Brain pericyte (primary cell): ENCODE data around the gene CORT.
"Not testable (repeated sequence)": the region's sequence is repeated elsewhere in the genome, so short reads cannot be mapped to it uniquely, and the experiment has no call there.

Experiments
- DNase-seq: peaks from one replicate; pipeline ENCODE4 v3.0.0-alpha.2; 2012; ENCODE audit warnings: low read depth, low spot score

Gene CORT, protein sequence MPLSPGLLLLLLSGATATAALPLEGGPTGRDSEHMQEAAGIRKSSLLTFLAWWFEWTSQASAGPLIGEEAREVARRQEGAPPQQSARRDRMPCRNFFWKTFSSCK

GRCh38 chr1:10449751-10450150, at the start of gene CORT:
Gene CORT, plus strand, starts transcription at chr1:10450031. Its CDS starts 193 bp downstream, at chr1:10450224.
- no peak for DNase-seq

DNA sequence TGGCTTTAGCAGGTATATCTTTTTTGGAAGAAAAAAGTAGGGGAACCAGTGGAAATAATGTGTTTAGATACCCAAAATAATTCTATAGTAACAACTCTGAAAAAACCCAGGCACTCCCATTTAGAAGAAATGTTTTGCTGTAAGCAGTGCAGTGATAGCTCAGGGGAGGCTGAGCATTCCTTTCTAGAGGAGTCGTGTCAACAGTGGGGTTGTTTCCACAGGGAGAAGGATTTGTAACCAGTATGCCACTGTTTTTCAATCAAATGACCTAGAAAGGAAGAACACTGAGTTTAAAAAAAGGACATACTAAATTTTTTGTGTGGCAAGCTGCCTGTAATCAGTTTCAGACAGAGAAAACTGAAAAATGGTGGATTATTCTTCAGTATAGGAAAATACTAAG, 48.5 kb upstream of the CORT start:
- DNase-seq: no peak

DNA sequence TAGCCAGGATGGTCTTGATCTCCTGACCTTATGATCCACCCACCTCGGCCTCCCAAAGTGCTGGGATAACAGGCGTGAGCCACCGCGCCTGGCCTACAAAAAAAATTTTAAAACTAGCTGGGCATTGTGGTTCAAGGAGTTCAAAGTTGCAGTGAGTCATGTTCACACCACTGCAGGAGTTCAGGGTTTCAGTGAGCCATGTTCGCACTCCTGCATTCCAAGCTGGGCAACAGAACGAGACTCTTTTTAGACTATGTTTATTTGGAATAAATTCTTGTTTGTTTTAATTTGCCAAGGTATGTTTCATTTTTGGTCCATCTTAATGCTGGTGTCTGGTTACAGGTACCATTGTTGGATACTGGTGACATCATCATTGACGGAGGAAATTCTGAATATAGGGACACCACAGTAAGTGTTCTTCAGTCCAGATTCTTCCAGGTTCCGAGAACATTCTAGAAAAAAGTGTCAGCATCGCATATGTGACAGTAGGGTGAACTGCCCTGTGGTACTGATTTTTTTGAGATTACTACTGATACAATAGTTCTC, 47.0 kb upstream of the CORT start:
- DNase-seq: peak; percentile 46

- no peak for DNase-seq
These were observed 42.6 kb upstream of the CORT start for GRCh38 chr1:10407201-10407600.

DNA sequence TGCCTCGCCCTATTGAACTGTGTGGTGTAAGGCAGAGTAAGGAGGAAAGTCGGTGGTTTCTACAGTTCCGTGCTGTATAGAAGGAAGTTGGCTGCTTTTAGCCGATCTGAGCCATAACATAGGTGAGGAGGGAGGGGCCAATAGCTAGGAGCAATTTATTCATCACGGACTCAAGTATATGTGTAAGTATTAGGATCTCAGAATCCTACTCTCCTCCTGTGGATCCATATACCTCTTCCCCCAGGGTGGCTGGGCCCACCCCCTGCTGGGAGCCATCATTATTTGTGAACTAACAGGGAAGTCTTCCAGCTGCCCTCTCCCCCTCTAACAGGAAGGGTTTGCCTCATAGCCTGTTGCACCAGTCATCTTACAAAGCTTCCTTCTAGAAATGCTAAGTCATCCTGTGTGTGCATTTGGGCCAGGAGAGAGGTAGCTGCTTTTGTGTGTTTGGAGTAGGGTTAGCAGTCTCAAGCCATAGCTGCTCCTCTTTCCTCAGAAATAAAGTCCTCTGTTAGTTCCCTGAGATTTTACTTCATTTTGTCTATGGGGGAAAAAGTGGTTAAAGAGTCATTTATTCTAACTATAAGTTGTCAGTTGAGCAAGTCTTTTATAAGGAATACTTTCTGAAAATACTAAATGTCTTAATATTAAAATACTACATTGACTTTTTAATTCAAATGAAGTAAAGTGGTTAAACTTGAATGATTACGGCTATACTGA, 34.5 kb upstream of the CORT start:
- no peak for DNase-seq

GRCh38 chr1:10415967-10416366, 33.9 kb upstream of the CORT start:
- DNase-seq: not testable (repeated sequence)

GRCh38 chr1:10418741-10419140, 31.1 kb upstream of the CORT start:
- not testable (repeated sequence) for DNase-seq

GRCh38 chr1:10419351-10419750, 30.5 kb upstream of the CORT start:
- DNase-seq: no peak

- DNase-seq: no peak
These were observed 28.2 kb upstream of the CORT start for GRCh38 chr1:10421637-10422036.

DNA sequence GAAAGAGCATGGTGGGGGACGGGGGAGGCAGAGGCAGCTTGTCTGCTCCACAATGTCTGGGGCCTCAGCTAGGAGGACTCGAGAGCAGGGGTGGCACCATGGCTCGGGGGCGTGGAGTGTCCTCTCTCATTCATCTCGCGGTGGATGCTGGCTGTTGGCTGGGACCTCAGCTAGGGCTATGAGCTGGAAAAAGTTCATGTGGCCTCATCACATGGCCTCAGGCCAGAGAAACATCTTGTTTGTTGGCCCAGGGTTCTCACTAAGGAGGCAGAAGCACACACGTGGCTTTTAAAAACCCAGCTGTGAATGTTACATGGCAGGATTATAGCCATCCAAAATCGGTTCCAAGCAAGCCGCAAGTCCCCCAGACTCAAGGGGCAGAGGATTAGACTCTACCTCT, 25.8 kb upstream of the CORT start:
- DNase-seq: no peak

- DNase-seq: no peak
These were observed 25.2 kb upstream of the CORT start for GRCh38 chr1:10424651-10425050.

DNA sequence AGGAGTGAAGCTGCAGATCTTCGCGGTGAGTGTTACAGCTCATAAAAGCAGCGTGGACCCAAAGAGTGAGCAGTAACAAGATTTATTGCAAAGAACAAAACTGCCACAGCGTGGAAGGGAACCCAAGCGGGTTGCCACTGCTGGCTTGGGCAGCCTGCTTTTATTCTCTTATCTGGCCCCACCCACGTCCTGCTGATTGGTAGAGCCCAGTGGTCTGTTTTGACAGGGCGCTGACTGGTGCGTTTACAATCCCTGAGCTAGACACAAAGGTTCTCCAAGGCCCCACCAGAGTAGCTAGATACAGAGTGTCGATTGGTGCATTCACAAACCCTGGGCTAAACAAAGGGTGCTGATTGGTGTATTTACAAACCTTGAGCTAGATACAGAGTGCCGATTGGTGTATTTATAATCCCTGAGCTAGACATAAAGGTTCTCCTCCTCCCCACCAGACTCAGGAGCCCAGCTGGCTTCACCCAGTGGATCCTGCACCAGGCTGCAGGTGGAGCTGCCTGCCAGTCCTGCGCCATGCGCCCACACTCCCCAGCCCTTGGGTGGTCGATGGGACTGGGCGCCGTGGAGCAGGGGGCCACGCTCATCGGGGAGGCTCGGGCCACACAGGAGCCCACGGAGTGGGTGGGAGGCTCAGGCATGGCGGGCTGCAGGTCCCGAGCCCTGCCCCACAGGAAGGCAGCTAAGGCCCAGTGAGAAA, 23.9 kb upstream of the CORT start:
- DNase-seq: not testable (repeated sequence)

GRCh38 chr1:10426535-10426848, 23.3 kb upstream of the CORT start:
- not testable (repeated sequence) for DNase-seq

DNA sequence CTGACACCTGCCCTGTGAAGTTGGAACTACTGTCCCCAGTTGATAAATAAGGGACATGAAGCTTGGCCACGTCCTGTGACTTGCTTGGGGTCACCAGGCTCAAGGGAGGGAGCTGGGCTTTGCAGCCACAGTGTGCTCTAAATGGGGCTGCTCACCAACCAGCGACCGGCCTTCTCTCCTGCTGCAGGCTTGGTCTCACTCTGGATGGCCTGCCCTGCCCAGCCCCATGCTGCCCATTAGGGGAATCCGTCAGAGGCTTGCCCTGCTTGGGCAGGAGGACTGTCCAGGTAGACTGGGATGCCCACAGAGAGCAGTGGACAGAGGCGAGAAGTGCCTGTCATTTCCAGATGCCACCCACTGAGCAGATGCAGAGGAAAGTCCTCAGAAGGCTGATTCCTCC, 20.8 kb upstream of the CORT start:
- no peak for DNase-seq

- no peak for DNase-seq
These were observed 20.0 kb upstream of the CORT start for GRCh38 chr1:10429868-10430215.

- peak; percentile 57 for DNase-seq
These were observed 19.4 kb upstream of the CORT start, which contains the start of gene CENPS for GRCh38 chr1:10430216-10431069. Gene CENPS, plus strand, starts transcription at chr1:10430433. Its CDS starts 85 bp downstream, at chr1:10430518.

DNA sequence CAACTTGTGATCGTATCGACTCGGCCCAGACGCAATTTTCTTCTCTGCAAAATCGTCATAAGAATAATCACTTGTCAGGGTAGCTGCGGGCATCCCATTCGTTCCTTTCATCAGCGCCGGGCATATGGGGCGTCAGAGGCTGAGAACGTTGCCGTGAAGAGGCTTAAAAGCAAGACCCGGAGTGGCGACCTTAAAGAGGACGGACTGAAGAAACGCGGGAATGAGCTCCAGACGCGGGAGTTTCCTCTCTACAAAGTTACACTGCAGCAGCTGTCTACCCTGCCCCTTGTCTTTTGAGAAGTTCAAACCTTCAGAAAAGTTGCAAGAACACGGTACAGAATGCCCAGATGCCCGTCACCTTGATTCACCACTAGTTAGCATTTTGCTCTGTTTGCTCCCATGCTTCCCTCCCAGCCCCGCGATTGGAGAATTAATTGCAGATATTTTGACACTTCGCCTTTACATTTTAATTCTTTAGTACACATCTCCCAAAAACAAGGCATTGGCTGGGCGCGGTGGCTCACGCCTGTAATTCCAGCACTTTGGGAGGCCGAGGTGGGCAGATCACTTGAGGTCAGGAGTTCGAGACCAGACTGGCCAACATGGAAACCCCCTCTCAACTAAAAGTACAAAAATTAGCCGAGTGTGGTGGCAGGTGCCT, 18.6 kb upstream of the CORT start:
- DNase-seq: no peak

GRCh38 chr1:10432910-10433700, 16.7 kb upstream of the CORT start:
- DNase-seq: no peak

DNA sequence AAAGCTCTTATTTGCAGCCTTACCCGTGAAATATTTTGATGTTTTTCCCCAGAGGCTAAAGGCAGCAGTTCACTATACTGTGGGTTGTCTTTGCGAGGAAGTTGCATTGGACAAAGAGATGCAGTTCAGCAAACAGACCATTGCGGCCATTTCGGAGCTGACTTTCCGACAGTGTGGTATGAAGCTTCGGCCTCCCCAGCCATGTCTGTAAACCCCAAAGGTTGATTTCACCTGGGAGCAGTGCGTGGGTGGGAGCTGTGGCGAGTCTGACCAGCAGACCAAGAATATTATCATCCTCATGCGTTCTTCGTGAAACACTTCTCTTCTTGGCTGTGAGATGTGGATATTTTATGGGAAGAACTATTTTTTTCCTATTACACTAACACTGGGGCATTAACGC, 16.0 kb upstream of the CORT start:
- no peak for DNase-seq

DNA sequence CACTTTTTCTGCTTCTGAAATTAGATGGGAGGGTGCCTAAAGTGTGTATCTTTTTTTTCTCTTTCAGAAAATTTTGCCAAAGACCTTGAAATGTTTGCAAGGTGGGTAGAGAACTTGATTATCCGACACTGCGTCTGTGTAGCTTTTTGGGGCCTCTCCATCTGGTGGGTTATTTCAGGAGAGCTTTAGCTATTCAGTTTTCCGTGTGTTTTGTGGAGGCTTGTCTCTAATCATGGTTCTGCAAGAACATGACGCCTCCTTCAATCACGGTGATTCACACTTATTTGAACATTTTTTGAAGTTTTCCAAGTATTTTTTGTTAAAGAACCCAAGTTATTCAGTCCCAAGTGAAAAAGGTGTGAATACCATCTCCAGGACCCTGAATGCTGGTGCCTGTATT, 15.2 kb upstream of the CORT start:
- no peak for DNase-seq

DNA sequence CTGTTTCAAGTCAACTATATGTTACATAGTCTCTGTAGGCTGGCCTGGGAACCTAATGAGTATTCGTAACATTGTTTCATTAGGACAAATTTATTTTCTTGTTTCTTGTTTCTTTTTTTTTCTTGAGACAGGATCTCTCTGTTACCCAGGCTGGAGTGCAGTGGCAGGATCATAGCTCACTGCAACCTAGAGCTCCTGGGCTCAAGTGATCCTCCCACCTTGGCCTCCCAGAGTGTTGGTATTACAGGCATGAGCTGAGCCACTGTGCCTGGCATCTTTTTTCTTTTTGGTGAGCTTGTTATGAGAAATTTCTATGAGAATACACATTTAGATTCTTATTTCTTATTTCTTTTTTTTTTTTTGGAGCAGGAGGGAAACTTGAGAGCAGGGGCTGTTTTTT, 12.8 kb upstream of the CORT start:
- DNase-seq: no peak
